ENCODE data around the gene ADAMTS12. TPM values are rescaled to one million over a fixed set of nuclear protein-coding genes. Genes with fewer than 3 reads are reported as not detected.

Gene ADAMTS12
- total RNA-seq, 1 experiment from 2014 or later = 0.15 TPM

DNA sequence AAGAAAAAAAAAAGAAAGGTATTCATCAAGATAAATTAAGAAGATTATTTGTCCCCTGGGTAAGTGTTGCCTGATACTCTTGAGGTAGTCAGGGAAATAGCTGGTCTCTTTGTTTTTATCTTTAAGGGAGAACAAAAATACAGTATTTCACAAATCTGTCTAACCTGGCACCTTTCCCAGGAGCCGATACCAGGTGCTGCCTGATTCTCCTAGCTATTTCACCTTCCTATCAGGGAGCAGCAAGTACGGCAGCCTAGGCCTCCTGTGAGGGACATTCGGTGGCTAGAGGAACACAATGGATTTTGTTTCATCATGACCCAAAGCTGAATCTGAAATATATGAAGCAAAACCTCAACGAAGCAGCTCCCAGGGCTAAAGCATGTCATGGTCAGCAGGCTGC is 365.0 kb downstream of the ADAMTS12 start:
- H3K36me3 ChIP-seq (ENCODE audit: control insufficient read depth, insufficient read depth, low read length) = no peaks in the 10 kb centered on the region
- CTCF ChIA-PET = no interaction called here
- no peaks in the 10 kb centered on the region for H3K9me3 ChIP-seq (ENCODE audit: control insufficient read depth, insufficient read depth, low read depth, low read length)
- TF ChIP-seq POLR2AphosphoS5 (IDR thresholded peaks at IDR 0.05; ENCODE audit: low read depth, low read length) (no peak), TCF7L2 (IDR thresholded peaks at IDR 0.05; ENCODE audit: low read depth, low read length) (no peak), SIN3A (IDR thresholded peaks at IDR 0.05; ENCODE audit: borderline replicate concordance, insufficient read depth, low read depth, low read length) (no peak)
- TF ChIP-seq, protein P1, sequence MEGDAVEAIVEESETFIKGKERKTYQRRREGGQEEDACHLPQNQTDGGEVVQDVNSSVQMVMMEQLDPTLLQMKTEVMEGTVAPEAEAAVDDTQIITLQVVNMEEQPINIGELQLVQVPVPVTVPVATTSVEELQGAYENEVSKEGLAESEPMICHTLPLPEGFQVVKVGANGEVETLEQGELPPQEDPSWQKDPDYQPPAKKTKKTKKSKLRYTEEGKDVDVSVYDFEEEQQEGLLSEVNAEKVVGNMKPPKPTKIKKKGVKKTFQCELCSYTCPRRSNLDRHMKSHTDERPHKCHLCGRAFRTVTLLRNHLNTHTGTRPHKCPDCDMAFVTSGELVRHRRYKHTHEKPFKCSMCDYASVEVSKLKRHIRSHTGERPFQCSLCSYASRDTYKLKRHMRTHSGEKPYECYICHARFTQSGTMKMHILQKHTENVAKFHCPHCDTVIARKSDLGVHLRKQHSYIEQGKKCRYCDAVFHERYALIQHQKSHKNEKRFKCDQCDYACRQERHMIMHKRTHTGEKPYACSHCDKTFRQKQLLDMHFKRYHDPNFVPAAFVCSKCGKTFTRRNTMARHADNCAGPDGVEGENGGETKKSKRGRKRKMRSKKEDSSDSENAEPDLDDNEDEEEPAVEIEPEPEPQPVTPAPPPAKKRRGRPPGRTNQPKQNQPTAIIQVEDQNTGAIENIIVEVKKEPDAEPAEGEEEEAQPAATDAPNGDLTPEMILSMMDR (IDR thresholded peaks at IDR 0.05) = no peak
- TF ChIP-seq, protein P2, sequence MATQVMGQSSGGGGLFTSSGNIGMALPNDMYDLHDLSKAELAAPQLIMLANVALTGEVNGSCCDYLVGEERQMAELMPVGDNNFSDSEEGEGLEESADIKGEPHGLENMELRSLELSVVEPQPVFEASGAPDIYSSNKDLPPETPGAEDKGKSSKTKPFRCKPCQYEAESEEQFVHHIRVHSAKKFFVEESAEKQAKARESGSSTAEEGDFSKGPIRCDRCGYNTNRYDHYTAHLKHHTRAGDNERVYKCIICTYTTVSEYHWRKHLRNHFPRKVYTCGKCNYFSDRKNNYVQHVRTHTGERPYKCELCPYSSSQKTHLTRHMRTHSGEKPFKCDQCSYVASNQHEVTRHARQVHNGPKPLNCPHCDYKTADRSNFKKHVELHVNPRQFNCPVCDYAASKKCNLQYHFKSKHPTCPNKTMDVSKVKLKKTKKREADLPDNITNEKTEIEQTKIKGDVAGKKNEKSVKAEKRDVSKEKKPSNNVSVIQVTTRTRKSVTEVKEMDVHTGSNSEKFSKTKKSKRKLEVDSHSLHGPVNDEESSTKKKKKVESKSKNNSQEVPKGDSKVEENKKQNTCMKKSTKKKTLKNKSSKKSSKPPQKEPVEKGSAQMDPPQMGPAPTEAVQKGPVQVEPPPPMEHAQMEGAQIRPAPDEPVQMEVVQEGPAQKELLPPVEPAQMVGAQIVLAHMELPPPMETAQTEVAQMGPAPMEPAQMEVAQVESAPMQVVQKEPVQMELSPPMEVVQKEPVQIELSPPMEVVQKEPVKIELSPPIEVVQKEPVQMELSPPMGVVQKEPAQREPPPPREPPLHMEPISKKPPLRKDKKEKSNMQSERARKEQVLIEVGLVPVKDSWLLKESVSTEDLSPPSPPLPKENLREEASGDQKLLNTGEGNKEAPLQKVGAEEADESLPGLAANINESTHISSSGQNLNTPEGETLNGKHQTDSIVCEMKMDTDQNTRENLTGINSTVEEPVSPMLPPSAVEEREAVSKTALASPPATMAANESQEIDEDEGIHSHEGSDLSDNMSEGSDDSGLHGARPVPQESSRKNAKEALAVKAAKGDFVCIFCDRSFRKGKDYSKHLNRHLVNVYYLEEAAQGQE (IDR thresholded peaks at IDR 0.05; ENCODE audit: insufficient read depth in 1 of 2, low read depth in 2 of 2, low read length in 1 of 2) = no peak
- H3K4me1 ChIP-seq (ENCODE audit: control insufficient read depth, insufficient read depth, low read length) = no peaks in the 10 kb centered on the region
- DNase-seq (ENCODE audit: low read depth, low spot score) (no peak), ATAC-seq (no peak)
- no peaks in the 10 kb centered on the region for H3K27me3 ChIP-seq (ENCODE audit: control insufficient read depth, insufficient read depth, low read length)
- POLR2A ChIA-PET = no interaction called here
- no TSS peak for BruUV-seq (replicated peaks)
- intact Hi-C loops (cut with micrococcal nuclease; ENCODE audit: unreplicated experiment) = no loop called here
- H3K4me3 ChIP-seq (ENCODE audit: low read depth in 2 of 2, low read length in 2 of 2) = no peak overlapping the region
- H3K27ac ChIP-seq (ENCODE audit: low read length) = no peak overlapping the region
- in situ Hi-C loops (cut with HindIII; ENCODE audit: low pct_unique_long_range_greater_than_20kb, low sequenced_read_pairs) = no loop called here

DNA sequence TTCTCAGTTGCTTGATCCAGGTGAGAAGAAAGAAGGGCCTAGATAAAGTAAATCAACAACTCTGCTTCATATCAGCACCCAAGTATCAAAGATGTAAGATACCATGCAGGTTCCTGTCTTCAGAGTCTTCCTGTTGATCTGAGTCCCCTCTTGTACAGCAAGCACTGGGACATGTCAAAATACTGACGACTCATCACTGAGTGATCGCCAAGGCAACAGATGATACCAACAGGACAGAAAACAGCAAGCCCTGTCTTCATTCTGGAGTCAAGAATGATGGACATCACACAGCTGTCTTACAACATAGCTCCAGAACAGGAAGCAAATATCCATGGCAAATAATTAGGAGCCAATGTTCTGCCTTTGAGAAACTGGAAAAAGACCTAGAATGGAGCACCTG is 367.3 kb downstream of the ADAMTS12 start:
- in situ Hi-C loops (cut with HindIII; ENCODE audit: low pct_unique_long_range_greater_than_20kb, low sequenced_read_pairs) = no loop called here

More for the DNA sequence above, 367.3 kb downstream of the ADAMTS12 start:
- H3K27me3 ChIP-seq (ENCODE audit: control insufficient read depth, insufficient read depth, low read length) = no peaks in the 10 kb centered on the region
- no peak overlapping the region for H3K4me3 ChIP-seq (ENCODE audit: low read depth in 2 of 2, low read length in 2 of 2)
- POLR2A ChIA-PET = no interaction called here
- CTCF ChIA-PET = no interaction called here
- no peak for ATAC-seq
- no peak overlapping the region for H3K27ac ChIP-seq (ENCODE audit: low read length)
- DNase-seq (ENCODE audit: low read depth, low spot score) = no peak
- no peaks in the 10 kb centered on the region for H3K4me1 ChIP-seq (ENCODE audit: control insufficient read depth, insufficient read depth, low read length)
- no peaks in the 10 kb centered on the region for H3K36me3 ChIP-seq (ENCODE audit: control insufficient read depth, insufficient read depth, low read length)
- BruUV-seq (replicated peaks) = no TSS peak
- H3K9me3 ChIP-seq (ENCODE audit: control insufficient read depth, insufficient read depth, low read depth, low read length) = no peaks in the 10 kb centered on the region
- intact Hi-C loops (cut with micrococcal nuclease; ENCODE audit: unreplicated experiment) = no loop called here
- TF ChIP-seq POLR2AphosphoS5 (IDR thresholded peaks at IDR 0.05; ENCODE audit: low read depth, low read length) = no peak
- TF ChIP-seq, protein P1 (IDR thresholded peaks at IDR 0.05) = no peak
- TF ChIP-seq TCF7L2 (IDR thresholded peaks at IDR 0.05; ENCODE audit: low read depth, low read length) = no peak
- TF ChIP-seq, protein P2 (IDR thresholded peaks at IDR 0.05; ENCODE audit: insufficient read depth in 1 of 2, low read depth in 2 of 2, low read length in 1 of 2) = no peak
- TF ChIP-seq SIN3A (IDR thresholded peaks at IDR 0.05; ENCODE audit: borderline replicate concordance, insufficient read depth, low read depth, low read length) = no peak
